NCI-H2081 (cell line): ENCODE data around the gene BPIFB3.
A peak's percentile ranks its signal among the peaks of the same experiment; 100 is the strongest.

Experiments
- DNase-seq, 2 experiments: peaks; one replicate each; lab custom pipeline; 2025; lab: John Stamatoyannopoulos, UW

Gene BPIFB3

GRCh38 chr20:33015700-33016580 is 37.8 kb upstream of the BPIFB3 start:
- DNase-seq: no peak

DNA sequence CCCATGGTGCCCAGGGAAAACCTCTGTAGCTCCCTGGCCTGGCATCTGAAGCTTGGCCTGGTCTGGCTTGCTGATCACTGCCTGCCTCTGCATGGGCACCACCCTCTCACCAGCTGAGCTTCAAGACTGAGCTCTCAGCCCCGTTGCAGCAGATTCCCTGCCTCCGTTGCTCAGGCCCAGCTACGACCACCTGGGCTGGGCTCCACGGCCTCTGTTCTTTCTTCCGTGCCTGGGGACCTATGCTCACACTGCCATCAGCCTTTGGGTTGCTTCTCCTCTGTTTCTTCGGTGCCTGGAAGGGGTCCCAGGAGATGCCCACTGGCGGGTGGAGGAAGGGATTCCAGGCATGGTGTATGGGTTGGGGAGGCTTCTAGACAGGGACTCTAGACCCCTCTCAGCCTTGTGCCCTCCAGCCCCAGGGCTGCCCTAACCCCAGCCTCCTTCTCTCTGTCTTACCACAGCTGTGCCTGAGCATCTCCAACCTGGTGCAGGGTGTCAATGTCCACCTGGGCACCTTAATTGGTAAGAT is 37.1 kb upstream of the BPIFB3 start:
- DNase-seq: no peak

DNA sequence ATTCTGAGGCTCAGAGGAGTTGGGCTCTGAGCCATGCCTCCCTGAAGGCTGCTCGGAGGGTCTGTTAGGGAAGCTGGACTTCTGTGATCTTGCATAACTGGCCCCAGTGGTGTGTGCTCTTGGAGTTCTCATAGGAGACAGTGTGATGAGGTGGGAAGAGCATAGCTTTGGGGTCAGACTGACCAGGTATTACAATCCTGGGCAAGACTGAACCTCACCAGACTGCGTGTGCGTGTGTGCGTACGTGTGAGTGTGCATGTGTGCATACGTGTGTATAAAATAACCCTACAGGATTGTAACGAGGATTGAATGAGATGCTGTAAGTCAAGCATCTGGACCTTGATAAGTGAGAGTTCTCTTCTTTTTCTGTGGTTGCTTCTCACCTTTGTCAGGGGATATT is 36.2 kb upstream of the BPIFB3 start:
- no peak for DNase-seq

DNA sequence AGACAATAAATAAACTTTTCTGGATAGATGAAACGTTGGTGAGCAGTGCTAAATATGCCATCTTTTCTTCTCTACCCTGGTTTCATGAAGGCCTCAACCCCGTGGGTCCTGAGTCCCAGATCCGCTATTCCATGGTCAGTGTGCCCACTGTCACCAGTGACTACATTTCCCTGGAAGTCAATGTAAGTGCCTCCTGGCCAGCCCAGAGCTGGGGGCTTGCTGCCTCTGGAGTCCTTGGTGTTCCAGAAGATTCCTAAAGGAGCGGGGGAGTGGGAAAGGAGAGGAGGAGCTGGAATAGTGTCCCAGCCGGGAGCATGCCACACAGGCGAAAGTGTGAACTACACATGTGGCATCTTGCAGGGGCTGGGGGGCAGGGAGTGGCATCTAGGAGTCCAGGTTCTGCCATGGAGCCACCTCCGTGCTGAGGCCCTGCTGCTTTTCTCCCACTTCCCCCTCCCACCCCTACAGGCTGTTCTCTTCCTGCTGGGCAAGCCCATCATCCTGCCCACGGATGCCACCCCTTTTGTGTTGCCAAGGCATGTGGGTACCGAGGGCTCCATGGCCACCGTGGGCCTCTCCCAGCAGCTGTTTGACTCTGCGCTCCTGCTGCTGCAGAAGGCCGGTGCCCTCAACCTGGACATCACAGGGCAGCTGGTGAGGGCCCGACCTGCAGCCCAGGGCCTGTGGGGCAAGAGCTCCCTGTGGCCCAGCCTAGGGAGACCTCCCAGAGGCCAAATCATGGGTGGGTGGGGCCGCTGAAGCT is 35.4 kb upstream of the BPIFB3 start:
- no peak for DNase-seq

DNA sequence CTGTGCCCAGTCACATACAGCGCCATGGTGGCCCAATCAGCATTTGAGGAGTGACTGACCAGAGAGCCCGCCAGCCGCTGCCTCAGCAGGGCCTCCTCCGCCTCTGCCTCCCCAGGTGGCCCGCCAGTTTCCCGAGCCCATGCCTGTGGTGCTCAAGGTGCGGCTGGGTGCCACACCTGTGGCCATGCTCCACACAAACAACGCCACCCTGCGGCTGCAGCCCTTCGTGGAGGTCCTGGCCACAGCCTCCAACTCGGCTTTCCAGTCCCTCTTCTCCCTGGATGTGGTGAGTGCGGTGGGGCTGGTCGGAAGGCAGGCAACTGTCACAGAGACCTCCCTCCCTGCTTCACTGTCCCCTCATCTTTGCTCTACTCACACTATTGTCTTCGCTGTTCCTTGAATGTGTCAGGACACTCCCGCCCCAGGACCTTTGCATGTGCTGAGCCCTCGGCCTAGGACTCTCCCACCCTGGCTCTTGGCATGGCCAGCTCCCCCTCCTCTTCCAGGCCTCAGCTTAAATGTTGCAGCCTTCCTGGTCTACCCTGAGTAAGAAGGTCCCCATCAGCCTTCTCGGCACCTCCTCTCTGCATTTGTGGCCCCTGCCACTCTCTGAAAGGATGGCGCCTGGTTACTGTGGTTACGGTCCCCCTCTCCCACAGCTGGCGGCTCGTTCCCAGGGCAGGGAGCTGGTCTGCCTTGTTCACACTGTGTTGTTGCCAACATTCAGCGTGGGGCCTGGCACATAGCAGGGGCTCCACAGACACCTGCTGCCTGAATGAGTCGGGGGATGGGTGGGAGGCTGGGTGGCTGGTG is 34.0 kb upstream of the BPIFB3 start:
- peak in 1 of 2 experiments; percentile 16 for DNase-seq

GRCh38 chr20:33020278-33021161 is 33.2 kb upstream of the BPIFB3 start:
- no peak for DNase-seq

GRCh38 chr20:33021879-33022278 is 31.8 kb upstream of the BPIFB3 start:
- DNase-seq: no peak

GRCh38 chr20:33022289-33022688 is 31.4 kb upstream of the BPIFB3 start:
- no peak for DNase-seq

- DNase-seq: no peak
These were observed 30.8 kb upstream of the BPIFB3 start for GRCh38 chr20:33022694-33023438.

DNA sequence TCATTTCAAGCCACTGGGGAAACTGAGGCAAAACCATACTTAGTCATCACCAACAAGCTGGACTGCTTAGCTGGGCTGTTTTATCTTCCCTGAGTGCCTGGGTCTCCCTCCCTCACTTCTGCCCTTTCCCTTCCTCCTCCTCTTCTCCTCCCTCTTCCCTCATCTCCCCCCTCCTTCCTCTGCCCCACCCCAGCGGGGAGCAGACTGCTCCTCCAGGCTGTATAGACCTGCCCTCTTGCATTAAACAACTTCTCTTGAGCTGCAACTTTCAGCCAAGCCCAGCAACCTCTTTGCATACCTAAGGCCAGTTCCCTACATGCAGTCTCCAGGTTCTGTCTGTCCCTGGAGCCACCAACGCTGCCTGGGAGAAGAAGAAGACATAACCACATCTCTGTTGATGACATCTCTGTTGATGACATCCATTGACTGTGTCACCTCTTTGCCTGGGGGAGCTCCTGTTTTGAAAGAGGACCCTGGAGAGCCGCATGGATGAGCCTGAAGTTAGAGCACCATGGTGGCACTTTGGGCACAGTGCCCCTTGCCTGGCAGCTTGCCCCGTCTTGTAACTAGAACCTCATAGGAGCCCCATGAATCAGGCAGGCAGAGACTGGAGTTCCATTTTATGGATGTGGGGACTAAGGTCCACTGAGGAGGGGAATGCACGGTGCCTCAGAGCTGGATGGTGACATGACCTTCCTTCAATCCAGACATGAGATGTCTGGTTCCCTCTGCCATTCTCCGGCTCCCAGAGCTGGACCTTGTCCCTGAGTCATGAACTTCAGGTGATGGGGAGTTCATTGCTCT is 30.1 kb upstream of the BPIFB3 start:
- DNase-seq: no peak

DNA sequence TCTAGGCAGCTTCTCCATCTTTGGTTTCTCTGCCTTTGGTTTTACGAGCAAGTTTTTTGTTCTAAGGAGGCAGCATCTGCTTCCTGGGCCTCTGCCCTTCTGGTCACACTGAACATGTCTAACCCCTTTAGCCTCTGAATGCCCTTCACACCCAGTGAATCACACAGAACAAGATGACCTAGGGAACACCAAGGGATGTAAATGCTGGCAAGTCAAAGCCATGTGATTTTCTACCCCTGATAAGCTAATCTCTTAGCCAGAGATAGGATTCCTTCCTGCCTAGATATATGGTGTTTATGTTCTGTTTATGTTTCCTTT is 29.5 kb upstream of the BPIFB3 start:
- no peak for DNase-seq

GRCh38 chr20:33024609-33025317 is 28.9 kb upstream of the BPIFB3 start:
- no peak for DNase-seq

- no peak for DNase-seq
These were observed 28.3 kb upstream of the BPIFB3 start for GRCh38 chr20:33025318-33025876.

DNA sequence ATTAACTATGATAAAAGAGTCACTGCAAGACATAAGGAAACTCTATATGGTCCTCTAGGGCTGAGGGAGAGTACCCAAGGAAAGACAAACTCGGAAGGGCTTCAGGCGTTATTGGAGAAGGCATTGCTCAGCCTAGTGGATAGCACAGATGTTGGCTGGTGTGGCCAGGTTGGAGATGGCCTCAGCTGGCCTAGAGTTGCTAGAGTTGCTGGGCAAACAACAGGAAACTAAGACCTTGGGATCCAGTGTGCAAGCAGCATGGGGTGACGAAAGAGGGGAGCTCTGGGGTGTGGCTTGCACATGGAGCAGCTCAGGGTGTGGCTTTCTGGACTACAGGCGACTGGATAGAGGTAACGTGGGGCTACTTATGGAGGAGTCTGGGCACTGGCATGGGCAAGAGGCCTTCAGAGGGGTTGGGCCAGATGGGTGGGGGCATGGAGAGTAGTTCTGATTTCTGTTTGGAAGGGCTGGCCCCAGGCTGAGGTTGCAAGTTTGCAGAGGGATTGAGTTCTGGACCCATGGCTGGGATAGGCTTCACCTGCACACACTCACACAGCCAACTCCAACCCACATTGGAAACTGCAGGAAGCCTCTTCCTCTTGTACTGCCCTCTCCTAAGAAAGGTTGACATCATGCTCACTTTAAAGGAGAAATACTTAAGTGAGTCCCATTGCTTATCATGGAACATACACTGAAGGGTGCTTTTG is 27.5 kb upstream of the BPIFB3 start:
- DNase-seq: no peak

GRCh38 chr20:33026779-33027759 is 26.6 kb upstream of the BPIFB3 start:
- no peak for DNase-seq

DNA sequence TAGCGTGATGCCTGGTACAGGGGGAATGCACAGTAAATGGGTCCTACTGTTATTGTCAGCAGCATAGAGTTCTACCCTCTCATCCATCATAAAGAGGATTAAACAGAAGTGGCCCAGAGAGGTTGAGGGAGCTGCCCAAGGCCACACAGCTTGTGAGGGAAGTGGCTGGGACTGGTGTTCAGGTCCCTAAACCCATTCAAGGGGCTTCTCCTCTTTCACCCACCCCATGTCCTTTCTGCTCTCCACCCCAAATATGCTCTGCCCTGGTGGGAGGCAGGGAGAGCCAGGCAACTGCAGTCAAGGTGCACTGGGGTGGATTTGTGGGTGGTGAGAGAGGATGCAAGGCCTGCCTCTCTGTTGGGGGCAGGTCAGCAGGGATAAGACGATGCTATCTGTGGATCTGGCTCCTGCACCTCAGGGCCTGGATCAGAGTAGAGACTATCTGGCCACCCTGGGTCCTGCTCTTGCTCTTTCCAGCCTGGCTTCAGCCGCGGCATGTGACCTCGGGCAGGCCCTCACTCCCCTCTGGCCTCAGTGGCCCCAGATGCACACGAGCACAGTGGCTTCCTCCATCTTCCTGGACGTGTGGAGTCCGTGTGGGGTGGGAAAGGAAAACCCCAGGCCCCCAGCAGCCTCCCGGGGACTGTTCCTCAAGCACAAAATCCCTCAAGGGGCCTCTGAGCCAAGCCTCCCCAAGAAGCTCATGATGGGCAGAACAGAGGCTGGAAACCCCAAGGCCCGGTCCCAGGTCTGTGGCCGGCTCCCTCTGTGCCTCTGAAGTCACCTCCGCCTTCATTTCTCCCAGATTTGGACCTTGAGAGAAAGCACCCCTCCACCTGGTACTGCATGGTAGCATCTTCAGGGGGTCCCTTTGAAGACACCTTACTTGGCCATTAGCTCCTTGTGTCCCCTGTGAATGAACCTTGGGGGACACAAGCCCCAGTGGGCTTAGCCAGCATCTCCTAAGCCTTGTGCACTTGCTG is 25.6 kb upstream of the BPIFB3 start:
- no peak for DNase-seq
